Panc1 (cell line): Measurements from ENCODE around the gene C2CD3. TPM values are rescaled to one million over a fixed set of nuclear protein-coding genes. Genes with fewer than 3 reads are reported as not detected.

Experiments used
- ATAC-seq: fragments of 200-7000 bp; cut with Tn5 transposase; 2 replicates; pipeline ENCODE4 v1.9.1; 2020; ENCODE audit warnings: mild to moderate bottlenecking, moderate library complexity
- BruUV-seq: library from RNA; stranded (reverse); fragments of 400-500 nt; replicated peaks from 2 replicates; lab custom pipeline; 2021; lab: Mats Ljungman, UMichigan
- CTCF ChIA-PET: fragments of 300-600 bp; sonication (Branson Sonifier 250); formaldehyde crosslinking; loops from one replicate; lab custom pipeline; 2022; ENCODE audit warnings: antibody characterized with exemption; lab: Charles Lee
- POLR2A ChIA-PET: fragments of 300-600 bp; sonication (Branson Sonifier 250); formaldehyde crosslinking; loops from one replicate; lab custom pipeline; 2022; ENCODE audit warnings: antibody characterized with exemption; lab: Charles Lee
- DNase-seq: peaks from one replicate; pipeline ENCODE4 v3.0.0-alpha.2; 2010; ENCODE audit warnings: low read depth, low spot score
- H3K27ac ChIP-seq: 2 replicates; pipeline ENCODE4 v1.5.1; 2011; ENCODE audit warnings: mild to moderate bottlenecking, low read length, inconsistent platforms
- H3K27me3 ChIP-seq: fragments of 200-500 bp; sonication (Bioruptor generic); 2 replicates; pipeline ENCODE4 v1.6.0; 2014; ENCODE audit warnings: low read length, inconsistent platforms; ENCODE audit not compliant: control insufficient read depth, insufficient read depth
- H3K36me3 ChIP-seq: fragments of 200-500 bp; sonication (Bioruptor generic); 2 replicates; pipeline ENCODE4 v1.5.1; 2014; ENCODE audit warnings: inconsistent platforms, mild to moderate bottlenecking, low read length, moderate library complexity; ENCODE audit not compliant: control insufficient read depth, insufficient read depth
- H3K4me1 ChIP-seq: 2 replicates; pipeline ENCODE4 v1.5.1; 2011; ENCODE audit warnings: inconsistent platforms, mild to moderate bottlenecking, low read length, moderate library complexity; ENCODE audit not compliant: control insufficient read depth, insufficient read depth
- H3K4me3 ChIP-seq, 2 experiments: 2 replicates each; pipeline ENCODE4 v1.5.1; 2011 to 2012; ENCODE audit warnings: low read depth in 2 of 2, low read length in 2 of 2, mild to moderate bottlenecking in 2 of 2, inconsistent platforms in 1 of 2, moderate library complexity in 1 of 2
- H3K9me3 ChIP-seq: fragments of 200-500 bp; sonication (Bioruptor generic); 2 replicates; pipeline ENCODE4 v1.5.1; 2014; ENCODE audit warnings: low read depth, mild to moderate bottlenecking, inconsistent platforms, low read length, moderate library complexity; ENCODE audit not compliant: control insufficient read depth, insufficient read depth
- CTCF ChIP-seq: fragments of 450-650 bp; IDR thresholded peaks from 2 replicates; pipeline ENCODE4 v1.5.1; 2017; ENCODE audit warnings: mild to moderate bottlenecking
- POLR2AphosphoS5 ChIP-seq: IDR thresholded peaks from 2 replicates; pipeline ENCODE4 v1.6.1; 2012; ENCODE audit warnings: mild to moderate bottlenecking, low read depth, low read length, moderate library complexity
- REST ChIP-seq, 2 experiments: IDR thresholded peaks; 2 replicates each; pipeline ENCODE4 v1.6.1; 2011 to 2012; ENCODE audit warnings: low read depth in 2 of 2, control low read depth in 1 of 2, low read length in 1 of 2, mild to moderate bottlenecking in 1 of 2, moderate library complexity in 1 of 2; ENCODE audit not compliant: insufficient read depth in 1 of 2
- SIN3A ChIP-seq: IDR thresholded peaks from 2 replicates; pipeline ENCODE4 v1.6.1; 2012; ENCODE audit warnings: low read depth, mild to moderate bottlenecking, low read length, moderate library complexity, borderline replicate concordance; ENCODE audit not compliant: insufficient read depth
- TCF7L2 ChIP-seq: IDR thresholded peaks from 2 replicates; pipeline ENCODE4 v1.6.1; 2011; ENCODE audit warnings: mild to moderate bottlenecking, low read depth, low read length, inconsistent platforms
- in situ Hi-C: cut with HindIII; loops from 2 replicates; pipeline ENCODE4 v1.10.0; 2016; ENCODE audit warnings: low sequenced_read_pairs, low pct_unique_long_range_greater_than_20kb
- intact Hi-C: fragments of 100-400 bp; cut with micrococcal nuclease; formaldehyde crosslinking; loops from one replicate; pipeline ENCODE4 v1.10.0; 2022; ENCODE audit not compliant: unreplicated experiment
- total RNA-seq: library from RNA; stranded (reverse); gene quantifications from one replicate; pipeline ENCODE4 v1.2.1, GENCODE V29; 2021; ENCODE audit not compliant: unreplicated experiment

Gene C2CD3
- total RNA-seq, 1 experiment from 2014 or later: 51.8 TPM

- BruUV-seq: TSS peak; percentile 67
- POLR2A ChIA-PET: no interaction called here
Observed at GRCh38 chr11:74138021-74138420, 32.8 kb downstream of the C2CD3 start.

More at GRCh38 chr11:74138021-74138420, 32.8 kb downstream of the C2CD3 start:
- Histone ChIP-seq H3K4me3 (peak overlapping the region in 1 of 2 experiments; percentile 10; a peak in 1 of 4 replicates), H3K27me3 (no peaks in the 10 kb centered on the region), H3K4me1 (peaks cover 81% of the 10 kb centered on the region), H3K9me3 (no peaks in the 10 kb centered on the region), H3K36me3 (no peaks in the 10 kb centered on the region; the same call in 1 of the 2 replicates), H3K27ac (peak overlapping the region; percentile 98)
- ATAC-seq (peak; percentile 18), DNase-seq (no peak)
- CTCF ChIA-PET: interaction anchor here (1.4 kb wide), 1 partner anchor 33 kb away, joined by 4 read pairs; the partner anchor contains the start of genes C2CD3 and PPME1
- TF ChIP-seq POLR2AphosphoS5 (no peak), CTCF (no peak), TCF7L2 (no peak), SIN3A (no peak), REST (IDR thresholded peaks at IDR 0.05; ENCODE audit: insufficient read depth in 1 of 2, low read depth in 2 of 2, low read length in 1 of 2) (no peak)
- in situ Hi-C loops: no loop called here
- intact Hi-C loops: no loop called here
